Measurements from ENCODE around the gene PID1.
A peak's percentile ranks its signal among the peaks of the same experiment; 100 is the strongest.

PID1 gene

GRCh38 chr2:229132236-229132635 lies 138.9 kb downstream of the PID1 start:
- no peak for TF ChIP-seq CTCF (conservative IDR thresholded peaks at IDR 0.05; ENCODE audit: control insufficient read depth, insufficient read depth, low read depth, low read length)
- H3K4me3 ChIP-seq (ENCODE audit: control insufficient read depth, low read depth, low read length) = no peak overlapping the region
- DNase-seq (ENCODE audit: low read depth) = no peak

DNA sequence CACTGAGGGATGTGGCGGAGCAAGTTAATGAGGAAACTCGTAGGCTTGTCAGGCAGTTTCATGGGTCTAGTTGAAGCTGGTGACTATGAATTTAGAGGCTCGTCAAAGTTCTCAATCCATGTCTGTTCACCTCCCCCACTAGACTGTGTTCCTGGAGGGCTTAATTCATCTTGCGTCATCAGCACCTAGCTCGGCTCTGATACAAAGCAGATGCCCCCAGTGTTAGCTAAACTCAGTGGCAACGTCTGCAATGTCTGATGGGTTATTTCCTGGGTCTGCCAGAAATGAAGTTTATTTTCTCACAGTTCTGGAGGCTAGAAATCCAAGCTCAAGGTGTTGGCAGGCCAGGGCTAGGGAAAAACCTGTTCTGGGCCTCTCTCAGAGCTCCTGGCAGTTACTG lies 140.6 kb downstream of the PID1 start:
- no peak overlapping the region for H3K4me3 ChIP-seq (ENCODE audit: control insufficient read depth, low read depth, low read length)
- TF ChIP-seq CTCF (conservative IDR thresholded peaks at IDR 0.05; ENCODE audit: control insufficient read depth, insufficient read depth, low read depth, low read length) = no peak
- DNase-seq (ENCODE audit: low read depth) = no peak

DNA sequence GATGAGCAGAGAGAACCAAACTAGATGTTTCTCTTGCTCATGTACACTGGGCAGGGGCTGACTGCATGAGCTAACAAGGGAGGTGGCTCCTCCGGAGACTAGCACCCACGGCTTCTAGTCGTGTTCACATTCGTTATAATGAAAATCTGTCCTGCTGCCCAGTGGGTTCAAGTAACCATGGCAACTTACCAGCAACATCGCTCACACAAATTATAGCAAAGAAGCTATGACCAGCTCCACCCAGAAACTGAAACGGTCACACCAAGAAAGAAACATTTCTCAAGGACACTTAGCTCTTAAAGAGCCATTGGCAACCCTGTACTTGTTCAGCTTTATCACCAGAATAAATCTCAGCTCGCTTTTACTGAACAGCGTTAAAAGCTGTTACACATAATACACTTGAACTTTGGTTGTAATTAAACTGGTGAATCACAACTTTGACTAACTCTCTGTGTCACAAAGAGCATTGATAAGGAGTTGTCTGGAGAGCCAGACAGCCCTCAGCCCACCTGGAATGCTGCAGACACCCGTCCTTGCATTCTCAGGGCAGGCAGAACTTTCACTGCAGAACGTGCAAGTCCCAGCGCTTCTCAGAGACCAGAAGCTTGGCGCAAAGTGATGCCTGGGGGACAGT lies 141.2 kb downstream of the PID1 start:
- H3K4me3 ChIP-seq (ENCODE audit: control insufficient read depth, low read depth, low read length) = no peak overlapping the region
- peak; percentile 41 for DNase-seq (ENCODE audit: low read depth)
- TF ChIP-seq CTCF (conservative IDR thresholded peaks at IDR 0.05; ENCODE audit: control insufficient read depth, insufficient read depth, low read depth, low read length) = no peak

- TF ChIP-seq CTCF (conservative IDR thresholded peaks at IDR 0.05; ENCODE audit: control insufficient read depth, insufficient read depth, low read depth, low read length) = no peak
- no peak for DNase-seq (ENCODE audit: low read depth)
- H3K4me3 ChIP-seq (ENCODE audit: control insufficient read depth, low read depth, low read length) = no peak overlapping the region
These were observed 143.6 kb downstream of the PID1 start for GRCh38 chr2:229127471-229127870.

- no peak for TF ChIP-seq CTCF (conservative IDR thresholded peaks at IDR 0.05; ENCODE audit: control insufficient read depth, insufficient read depth, low read depth, low read length)
- DNase-seq (ENCODE audit: low read depth) = no peak
- H3K4me3 ChIP-seq (ENCODE audit: control insufficient read depth, low read depth, low read length) = no peak overlapping the region
These were observed 145.0 kb downstream of the PID1 start for GRCh38 chr2:229126066-229126465.

DNA sequence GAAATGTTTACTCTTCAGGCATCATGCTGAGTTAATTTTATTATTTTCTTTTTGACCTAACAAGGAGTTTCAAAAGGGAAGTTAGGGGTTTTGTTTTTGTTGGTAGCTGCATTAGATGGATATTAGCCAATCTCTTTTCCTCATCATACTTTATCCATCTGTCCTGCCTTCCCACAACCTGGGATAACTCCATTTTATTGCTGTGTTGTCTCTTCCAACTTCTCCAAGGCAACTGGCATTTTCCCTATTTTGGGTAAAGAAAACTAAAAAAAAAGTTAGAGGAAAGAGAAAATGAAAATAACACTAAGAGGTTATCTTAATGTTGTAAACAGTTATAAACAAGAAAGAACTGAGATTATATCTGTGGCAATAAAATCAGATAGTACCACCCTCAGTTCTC lies 147.0 kb downstream of the PID1 start:
- TF ChIP-seq CTCF (conservative IDR thresholded peaks at IDR 0.05; ENCODE audit: control insufficient read depth, insufficient read depth, low read depth, low read length) = no peak
- DNase-seq (ENCODE audit: low read depth) = no peak
- no peak overlapping the region for H3K4me3 ChIP-seq (ENCODE audit: control insufficient read depth, low read depth, low read length)

DNA sequence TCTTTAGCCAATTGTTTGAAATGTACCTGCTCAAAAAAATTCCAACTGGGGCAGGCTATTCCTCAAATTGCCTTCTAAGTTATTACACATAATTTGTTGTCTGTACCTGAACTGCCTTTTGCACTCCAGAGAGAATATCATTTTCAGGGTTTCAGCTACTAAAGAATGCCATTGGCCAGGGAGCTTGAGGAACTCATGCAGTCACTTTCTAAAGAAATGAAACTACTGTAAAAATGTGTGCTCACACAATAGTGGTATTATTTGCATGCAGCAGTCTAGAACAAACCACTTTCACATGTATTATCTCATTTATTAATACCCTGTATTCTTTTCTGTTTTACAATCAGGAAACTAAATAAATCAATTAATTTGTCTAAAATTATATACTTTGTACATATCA lies 152.2 kb downstream of the PID1 start:
- DNase-seq (ENCODE audit: low read depth) = no peak
- no peak for TF ChIP-seq CTCF (conservative IDR thresholded peaks at IDR 0.05; ENCODE audit: control insufficient read depth, insufficient read depth, low read depth, low read length)
- no peak overlapping the region for H3K4me3 ChIP-seq (ENCODE audit: control insufficient read depth, low read depth, low read length)
